Stimulated activated CD4-positive, alpha-beta T cell treated with anti-CD3 and anti-CD28 coated beads, Interleukin-15, amount 100 ng/mL, for 1 hour (primary cell): ENCODE data around the gene HHLA2.

Experiments used
- DNase-seq, 2 donors: peaks; one replicate each; pipeline ENCODE4 v3.0.0-alpha.2; 2020; ENCODE audit warnings: low read depth in 1 of 2, low spot score in 1 of 2

HHLA2 gene

GRCh38 chr3:108391917-108392593, 95.7 kb downstream of the HHLA2 start:
- DNase-seq, result no peak

DNA sequence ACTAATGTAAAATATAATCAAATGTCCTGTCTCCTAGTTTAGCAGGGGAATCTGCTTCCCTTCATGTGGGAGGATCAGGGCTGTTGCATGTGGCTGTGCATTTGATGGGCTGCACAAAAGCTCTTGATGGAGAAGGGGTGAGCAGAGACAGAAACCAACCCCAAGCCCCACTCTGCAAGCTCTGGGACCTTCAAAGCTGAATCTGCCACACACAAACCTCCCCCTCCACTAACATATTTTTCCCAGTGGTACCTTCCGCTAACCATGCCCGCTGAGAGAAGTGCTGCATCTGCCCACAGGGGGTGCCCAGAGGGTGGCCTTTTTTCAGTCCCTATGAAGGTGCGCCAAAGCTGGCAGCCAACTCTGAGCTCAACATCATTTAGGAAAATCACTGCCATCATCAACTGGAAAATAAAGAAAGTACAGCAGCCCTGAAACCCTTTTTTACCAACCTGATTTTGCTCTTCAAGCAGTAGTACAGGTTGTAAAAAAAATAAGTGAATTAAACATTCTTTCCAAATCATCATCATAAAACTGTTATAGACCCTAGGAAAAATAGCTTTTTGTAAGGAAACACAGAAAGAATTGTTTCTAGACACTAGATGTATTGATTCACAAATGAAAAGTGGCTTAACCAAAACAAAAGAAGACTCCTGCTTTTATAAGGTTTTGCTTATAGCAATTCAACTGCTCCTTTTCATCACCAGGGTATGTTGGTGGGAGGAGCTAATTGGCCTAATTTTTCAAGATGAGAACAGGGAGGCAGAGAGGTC, 97.0 kb downstream of the HHLA2 start:
- no peak for DNase-seq

- no peak for DNase-seq
Measured at GRCh38 chr3:108394016-108394415, 97.7 kb downstream of the HHLA2 start.

DNA sequence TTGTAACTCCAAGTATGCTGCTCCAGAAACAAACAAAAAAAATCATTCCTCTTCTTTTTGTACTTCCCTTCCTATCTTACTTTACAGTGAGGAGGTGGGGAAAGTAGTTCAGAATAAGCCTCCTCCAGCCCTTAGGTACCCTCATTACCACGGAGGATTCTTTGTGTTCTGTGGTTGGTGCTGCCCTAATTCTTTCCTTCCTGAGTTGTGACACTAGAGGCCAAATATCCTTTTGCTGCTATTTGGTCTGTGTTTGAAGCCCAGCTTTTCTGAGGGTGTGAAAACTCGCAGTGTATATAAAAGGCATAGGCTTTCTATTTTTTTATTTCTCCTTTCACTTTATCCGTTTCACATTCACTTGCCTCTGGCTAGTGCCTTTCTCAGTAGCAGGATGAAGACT, 98.2 kb downstream of the HHLA2 start:
- no peak for DNase-seq

DNA sequence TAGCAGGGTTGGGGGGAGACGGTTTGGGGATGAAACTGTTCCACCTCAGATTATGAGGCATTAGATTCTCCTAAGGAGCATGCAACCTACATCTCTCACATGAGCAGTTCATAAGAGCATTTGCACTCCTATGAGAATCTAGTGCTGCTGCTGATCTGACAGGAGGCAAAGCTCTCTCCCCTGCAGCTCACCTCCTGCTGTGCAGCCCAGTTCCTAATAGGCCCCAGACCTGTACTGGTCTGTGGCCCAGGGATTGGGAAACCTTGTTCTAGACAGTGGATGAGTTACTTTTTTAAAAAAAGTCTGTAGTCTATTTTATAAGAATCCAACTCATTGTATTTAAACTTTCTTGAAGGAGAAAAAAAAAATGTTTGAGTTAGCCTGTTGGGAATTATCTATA, 100.0 kb downstream of the HHLA2 start:
- DNase-seq, result no peak

DNA sequence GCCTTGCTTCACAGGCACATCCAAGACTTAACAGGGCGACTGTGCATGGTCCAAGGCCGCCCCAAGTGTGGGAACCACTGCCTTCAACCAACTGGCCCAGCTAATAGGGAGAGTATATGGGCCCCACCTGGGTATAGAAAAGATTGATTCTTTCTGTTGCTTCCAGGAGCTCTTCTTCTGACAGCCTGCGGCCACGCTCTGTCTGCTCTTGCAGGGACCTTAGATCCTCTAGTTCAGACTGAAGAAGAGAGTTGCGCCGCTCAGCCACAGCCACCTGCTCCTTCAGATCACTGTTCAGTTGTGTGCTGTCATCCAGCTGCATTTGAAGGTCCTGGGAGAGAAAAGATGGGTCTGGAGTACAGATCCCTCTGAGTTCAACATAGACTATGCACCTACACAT, 102.2 kb downstream of the HHLA2 start:
- no peak for DNase-seq

DNA sequence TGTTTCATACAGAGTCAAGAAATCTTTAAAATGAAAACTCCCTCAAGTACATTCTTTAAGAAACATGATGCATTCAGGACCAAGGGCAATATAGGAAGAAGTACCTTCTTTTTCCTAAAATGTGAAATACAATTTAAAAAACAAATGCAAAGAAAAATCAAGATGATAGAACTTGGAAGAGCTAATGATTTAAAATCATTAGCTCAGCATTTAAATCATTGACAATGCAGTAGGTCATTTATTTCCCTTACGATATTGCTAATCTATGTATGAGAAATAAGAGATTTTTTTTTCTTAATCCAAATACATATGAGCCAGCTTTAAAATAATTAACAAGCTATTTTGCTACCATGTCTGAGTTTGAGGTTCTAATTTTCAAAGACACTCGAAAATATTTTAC, 105.5 kb downstream of the HHLA2 start:
- no peak for DNase-seq

- no peak for DNase-seq
Measured at GRCh38 chr3:108403198-108403597, 106.8 kb downstream of the HHLA2 start.

- DNase-seq, result no peak
Measured at GRCh38 chr3:108403686-108404345, 107.5 kb downstream of the HHLA2 start.

GRCh38 chr3:108404368-108404767, 108.0 kb downstream of the HHLA2 start:
- no peak for DNase-seq

- no peak for DNase-seq
Measured at GRCh38 chr3:108406063-108406660, 109.8 kb downstream of the HHLA2 start.

GRCh38 chr3:108406661-108407206, 110.4 kb downstream of the HHLA2 start:
- no peak for DNase-seq

- DNase-seq, result no peak
Measured at GRCh38 chr3:108407886-108408285, 111.5 kb downstream of the HHLA2 start.

GRCh38 chr3:108408883-108409799, 112.8 kb downstream of the HHLA2 start:
- DNase-seq, result no peak

DNA sequence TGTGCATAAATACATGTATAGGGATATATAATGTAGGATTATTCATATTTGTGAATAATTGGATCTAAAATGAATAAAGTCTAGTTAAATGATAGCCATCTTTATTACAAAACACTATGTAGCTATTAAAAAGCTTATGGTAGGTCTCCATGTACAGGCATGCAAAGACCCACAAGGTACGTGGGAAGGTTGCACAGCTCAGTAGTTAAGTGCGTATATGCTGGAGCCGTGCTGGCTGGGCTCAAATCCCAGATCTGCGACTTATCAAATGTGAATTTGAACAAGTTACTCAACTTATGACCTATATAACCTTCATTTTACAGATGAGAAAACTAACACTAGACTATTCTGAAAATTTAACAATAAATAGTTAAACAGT, 113.4 kb downstream of the HHLA2 start:
- no peak for DNase-seq

DNA sequence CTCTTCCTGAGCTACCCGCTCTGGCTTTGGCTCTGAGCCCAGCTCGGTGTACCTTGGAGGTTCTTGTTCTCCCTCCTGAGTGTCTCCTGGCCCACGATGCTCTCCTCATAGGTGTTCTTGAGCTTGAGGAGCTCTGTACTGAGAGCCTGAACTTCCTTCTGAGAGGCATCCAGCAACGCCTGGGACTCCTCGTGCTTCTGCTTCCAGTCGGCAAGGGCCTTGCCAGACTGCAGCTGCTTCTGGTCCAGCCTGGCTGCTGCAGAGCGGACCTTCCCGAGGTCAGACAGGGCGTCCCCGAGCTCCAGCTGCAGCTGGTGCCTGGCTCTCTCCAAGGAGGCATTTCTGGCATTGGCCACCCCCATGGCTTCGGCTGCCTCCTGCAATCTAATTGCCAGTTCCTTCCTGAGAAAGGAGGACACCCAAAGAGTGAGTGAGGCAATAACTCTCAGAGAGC, 114.2 kb downstream of the HHLA2 start:
- no peak for DNase-seq

DNA sequence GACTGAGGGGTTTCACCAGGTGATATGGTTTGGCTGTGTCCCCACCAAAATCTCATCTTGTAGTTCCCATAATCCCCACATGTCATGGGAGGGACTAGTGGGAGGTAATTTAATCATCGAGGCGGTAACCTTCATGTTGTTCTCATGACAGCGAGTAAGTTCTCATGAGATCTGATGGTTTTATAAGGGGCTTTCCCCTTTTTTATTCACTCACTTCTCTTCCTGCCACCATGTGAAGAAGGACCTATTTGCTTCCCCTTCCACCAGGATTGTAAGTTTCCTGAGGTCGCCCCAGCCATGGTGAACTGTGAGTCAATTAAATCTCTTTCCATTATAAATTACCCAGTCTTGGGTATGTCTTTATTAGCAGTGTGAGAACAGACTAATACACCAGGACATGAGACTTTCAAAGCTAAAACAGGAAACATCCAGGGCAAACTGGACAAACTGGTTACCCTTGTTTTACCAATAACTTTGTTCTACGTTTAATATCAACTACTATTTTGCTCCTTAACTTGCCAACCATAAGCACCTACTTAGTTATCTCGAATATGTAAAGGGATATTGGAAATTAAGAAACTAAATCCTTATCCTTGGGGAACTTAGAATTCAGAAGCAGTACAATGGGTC, 115.9 kb downstream of the HHLA2 start:
- DNase-seq, result no peak

DNA sequence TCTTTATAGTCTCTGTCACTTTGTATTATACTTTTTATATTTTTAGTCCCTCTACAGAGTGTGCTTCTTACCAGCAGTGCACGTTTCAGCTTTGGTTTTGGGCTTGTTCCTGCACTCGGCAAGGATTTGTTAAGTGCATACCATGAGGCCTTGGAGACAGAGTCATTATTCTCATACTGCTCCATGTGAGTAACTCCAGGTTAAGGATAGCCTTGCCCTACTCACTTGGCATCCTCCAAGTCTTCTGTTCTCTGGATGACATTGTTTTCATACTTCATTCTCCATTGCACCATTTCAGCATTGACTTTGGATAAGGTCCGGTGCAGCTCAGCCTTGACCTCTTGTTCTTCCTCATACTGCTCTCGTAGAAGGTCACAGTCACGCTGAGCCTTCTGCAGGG, 117.7 kb downstream of the HHLA2 start:
- DNase-seq, result no peak

- DNase-seq, result no peak
Measured at GRCh38 chr3:108415661-108416060, 119.3 kb downstream of the HHLA2 start.
